ENCODE measurements around the gene FREM3.
"Not testable (repeated sequence)": the region's sequence is repeated elsewhere in the genome, so short reads cannot be mapped to it uniquely, and the experiment has no call there.

The FREM3 gene

DNA sequence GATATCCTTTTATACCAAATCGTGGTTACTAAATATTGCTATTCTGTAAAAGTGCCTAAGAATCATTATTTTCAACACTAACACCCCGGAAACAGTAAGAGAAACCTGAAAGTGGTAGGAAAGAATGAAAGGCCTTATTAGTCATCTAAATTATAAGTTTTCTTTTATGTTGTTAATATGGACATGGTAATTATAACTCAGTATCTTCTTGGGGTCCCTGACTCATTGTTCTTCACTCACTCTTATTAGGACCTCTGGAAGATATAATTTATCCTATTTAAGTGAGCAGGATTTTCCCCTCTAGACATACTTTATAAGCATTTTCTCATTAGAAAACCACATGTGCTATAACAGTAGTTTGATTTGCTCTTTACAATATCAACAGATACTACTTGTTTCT lies 136.0 kb downstream of the FREM3 start:
- DNase-seq = no peak

DNA sequence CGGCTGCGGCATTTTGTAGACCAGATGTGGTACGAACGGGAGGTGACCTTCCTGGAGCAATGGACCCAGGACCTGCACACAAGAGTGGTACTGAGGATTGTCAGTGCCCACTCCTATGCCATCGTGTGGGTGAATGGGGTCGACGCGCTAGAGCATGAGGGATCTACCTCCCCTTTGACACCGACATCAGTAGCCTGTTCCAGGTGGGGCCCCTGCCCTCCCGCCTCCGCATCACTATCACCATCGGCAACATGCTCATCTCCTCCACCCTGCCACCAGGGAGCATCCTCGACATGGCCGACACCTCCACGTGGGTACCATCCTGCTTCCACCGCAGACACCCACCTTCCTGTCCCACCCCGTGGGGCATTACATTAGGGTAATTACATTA lies 140.7 kb downstream of the FREM3 start:
- DNase-seq = peak; percentile 60

DNA sequence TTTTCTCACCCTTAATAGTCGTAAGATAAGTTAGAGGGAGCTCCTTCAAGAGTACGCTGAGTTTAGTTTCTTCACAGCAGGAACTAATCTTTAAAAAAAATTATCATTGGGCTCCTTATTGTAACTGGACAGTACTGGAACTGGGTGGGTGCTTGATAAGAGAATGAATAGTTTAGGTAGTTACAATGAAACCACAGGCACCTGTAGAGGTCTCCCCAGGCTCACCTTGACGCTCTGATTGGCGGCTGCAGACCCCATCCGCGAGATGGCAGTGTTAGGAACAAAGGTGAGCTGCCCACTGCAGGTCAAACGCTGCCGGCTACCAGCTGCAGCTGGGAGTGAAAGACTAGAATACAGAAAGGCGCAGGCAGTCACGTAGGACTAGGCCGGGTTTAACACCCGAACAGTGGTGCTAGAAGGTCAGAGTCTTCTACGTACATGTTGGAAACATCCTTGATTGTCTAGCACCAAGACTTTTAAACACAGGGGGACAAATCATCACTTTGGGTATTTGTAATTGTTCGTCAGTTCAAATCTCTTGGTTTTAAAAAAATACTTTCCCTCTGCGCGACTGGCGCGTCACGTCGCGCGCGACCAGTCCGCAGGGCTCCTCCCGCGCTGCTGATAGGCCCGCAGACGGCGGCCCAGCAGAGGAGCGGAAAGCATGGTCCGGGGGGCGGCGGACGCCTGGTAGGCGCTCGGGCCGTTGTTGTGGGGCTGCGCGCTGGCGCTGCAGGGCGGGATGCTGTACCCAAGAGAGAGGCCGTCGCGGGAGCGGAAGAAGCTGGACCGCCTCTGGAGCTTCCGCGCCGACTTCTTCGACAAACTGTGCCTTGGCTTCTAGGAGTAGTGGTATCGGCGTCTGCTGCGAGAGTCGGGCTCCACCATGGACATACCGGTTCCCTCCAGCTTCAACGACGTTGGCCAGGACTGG lies 141.4 kb downstream of the FREM3 start:
- DNase-seq = peak; percentile 75

GRCh38 chr4:143558286-143558685 lies 142.2 kb downstream of the FREM3 start:
- DNase-seq = no peak

DNA sequence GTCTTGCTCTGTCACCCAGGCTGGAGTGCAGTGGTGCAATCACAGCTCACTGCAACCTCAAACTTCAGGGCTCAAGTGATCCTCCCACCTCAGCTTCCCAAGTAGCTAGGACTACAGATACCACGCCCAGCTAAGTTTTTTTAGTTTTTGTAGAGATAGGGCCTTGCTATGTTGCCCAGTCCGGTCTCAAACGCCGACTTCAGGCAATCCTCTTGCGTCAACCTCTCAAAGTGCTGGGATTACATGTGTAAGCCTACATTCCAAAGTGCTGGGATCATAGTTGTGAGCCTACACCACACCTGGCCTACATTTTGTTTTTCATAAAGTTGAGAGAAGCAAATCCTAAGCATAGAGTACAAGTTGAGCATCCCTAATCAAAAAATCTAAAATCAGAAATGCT lies 144.8 kb downstream of the FREM3 start:
- no peak for DNase-seq

DNA sequence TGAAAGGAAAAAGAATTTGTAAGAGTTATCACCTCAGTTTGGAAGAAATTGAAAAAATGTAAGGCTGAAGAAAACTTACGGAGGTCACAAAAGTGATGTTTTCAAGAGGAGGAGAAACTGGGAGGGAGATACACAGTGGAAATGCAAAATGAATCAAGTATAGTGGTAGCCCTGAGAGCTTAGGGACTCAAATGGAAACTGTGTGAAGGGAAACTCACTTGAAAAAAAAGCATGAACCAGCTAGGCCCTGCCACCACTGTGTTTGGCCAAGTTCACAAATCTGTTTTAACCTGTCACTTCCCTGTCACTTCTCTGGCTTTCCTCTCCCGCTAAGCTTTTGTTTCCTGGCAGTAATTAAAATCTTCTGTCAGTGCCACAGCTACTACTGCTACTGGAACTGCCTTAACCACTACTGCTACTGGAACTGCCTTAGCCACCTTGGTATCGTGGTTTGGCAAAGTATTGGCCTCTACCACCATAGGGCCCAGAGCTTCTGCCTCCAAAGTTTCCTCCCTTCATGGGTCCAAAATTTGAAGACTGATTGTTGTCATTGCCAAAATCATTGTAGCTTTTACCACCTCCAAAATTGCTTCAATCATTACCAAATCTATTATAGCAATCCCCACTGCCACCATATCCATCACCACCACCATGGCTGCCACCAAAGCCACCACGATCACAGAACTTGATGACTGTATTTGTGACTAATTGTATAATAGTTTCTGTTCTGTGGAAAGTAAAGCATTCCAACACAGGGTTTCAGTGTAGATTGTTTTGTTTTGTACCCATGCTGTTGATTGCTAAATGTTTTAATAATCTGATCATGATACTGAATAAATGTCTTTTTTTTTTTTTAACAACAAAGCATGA lies 145.5 kb downstream of the FREM3 start:
- peak; percentile 36 for DNase-seq

DNA sequence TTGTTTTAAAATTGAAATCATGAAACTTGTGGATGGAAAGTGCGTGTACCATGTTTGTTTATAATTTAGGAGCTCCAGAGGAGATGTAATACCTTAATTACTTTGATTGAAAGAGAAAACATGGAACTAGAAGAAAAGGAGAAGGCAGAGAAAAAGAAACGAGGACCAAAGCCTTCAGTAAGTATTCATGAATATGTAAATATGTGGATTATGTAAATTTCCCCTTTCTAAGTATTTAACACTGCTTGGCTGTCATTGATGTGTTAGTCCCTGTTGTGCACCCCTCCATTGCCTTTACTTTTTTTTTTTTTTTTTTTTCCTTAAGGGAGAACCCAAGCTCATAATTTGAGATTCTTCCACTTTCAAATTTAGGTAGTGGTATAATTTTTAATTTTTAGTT lies 150.5 kb downstream of the FREM3 start:
- no peak for DNase-seq

GRCh38 chr4:143539670-143540023 lies 160.8 kb downstream of the FREM3 start:
- DNase-seq = no peak

DNA sequence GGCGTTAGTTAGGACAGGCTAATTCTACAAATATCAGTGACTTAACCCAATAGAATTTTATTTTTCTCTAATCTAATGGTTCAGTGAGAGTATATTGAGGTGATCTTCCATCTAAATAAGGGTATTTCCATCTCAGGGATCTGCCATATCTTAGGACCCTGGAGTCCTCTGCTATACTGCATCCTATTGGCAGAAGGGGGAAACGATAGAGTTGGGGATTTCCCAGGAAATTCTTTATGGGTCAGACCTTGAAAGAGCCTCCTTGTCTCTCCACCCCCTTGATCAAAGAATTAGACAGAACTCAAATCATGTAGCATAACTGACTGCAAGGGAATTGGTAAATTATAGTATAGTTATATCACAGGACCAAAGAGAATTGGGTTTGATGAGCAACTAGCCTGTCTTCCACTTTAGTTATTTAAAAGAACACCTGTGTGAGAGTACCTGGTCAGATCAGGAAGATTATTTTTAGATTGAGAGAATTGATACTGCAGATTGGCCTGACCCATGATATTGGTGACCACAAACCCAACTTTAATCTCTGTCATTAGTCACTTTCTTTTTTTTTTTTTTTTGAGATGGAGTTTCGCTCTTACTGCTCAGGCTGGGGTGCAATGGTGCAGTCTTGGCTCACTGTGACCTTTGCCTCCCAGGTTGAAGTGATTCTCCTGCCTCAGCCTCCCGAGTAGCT lies 161.4 kb downstream of the FREM3 start:
- DNase-seq = no peak

GRCh38 chr4:143531788-143532491 lies 168.5 kb downstream of the FREM3 start:
- DNase-seq = no peak

GRCh38 chr4:143531380-143531779 lies 169.1 kb downstream of the FREM3 start:
- no peak for DNase-seq

GRCh38 chr4:143528046-143528445 lies 172.4 kb downstream of the FREM3 start:
- DNase-seq = not testable (repeated sequence)

Measured in stimulated activated CD8-positive, alpha-beta memory T cell treated with anti-CD3 and anti-CD28 coated beads, Interleukin-4, amount 100 ng/mL, for 48 hours (primary cell).